DOHH2 (cell line): Measurements from ENCODE around the gene PNPO.
"Not testable (repeated sequence)": the region's sequence is repeated elsewhere in the genome, so short reads cannot be mapped to it uniquely, and the experiment has no call there.

Source experiments
- H3F3A ChIP-seq: fragments of 200-600 bp; sonication (generic), shearing (Covaris generic); 2 replicates; pipeline ENCODE4 v1.6.0; 2016; ENCODE audit warnings: antibody characterized with exemption, mild to moderate bottlenecking; ENCODE audit not compliant: control insufficient read depth, insufficient read depth
- H3K27ac ChIP-seq: fragments of 200-600 bp; sonication (generic); 2 replicates; pipeline ENCODE4 v1.5.1; 2014; ENCODE audit warnings: low read depth, mild to moderate bottlenecking, low read length, moderate library complexity
- H3K27me3 ChIP-seq: fragments of 200-600 bp; sonication (generic); 2 replicates; pipeline ENCODE4 v1.6.1; 2014; ENCODE audit warnings: mild to moderate bottlenecking, low read length, mixed read lengths; ENCODE audit not compliant: control insufficient read depth
- H3K36me3 ChIP-seq: fragments of 200-600 bp; sonication (generic); 2 replicates; pipeline ENCODE4 v1.6.1; 2014; ENCODE audit warnings: mild to moderate bottlenecking, low read length, moderate library complexity, mixed read lengths; ENCODE audit not compliant: control insufficient read depth
- H3K4me1 ChIP-seq: fragments of 200-600 bp; sonication (generic); 2 replicates; pipeline ENCODE4 v1.6.1; 2014; ENCODE audit warnings: mild to moderate bottlenecking, low read length, mixed read lengths; ENCODE audit not compliant: control insufficient read depth
- H3K4me2 ChIP-seq: fragments of 200-600 bp; sonication (generic); 2 replicates; pipeline ENCODE4 v1.6.0; 2014; ENCODE audit warnings: mild to moderate bottlenecking, low read length, moderate library complexity
- H3K4me3 ChIP-seq: fragments of 200-600 bp; sonication (generic); 2 replicates; pipeline ENCODE4 v1.5.1; 2014; ENCODE audit warnings: mild to moderate bottlenecking, low read length, mixed read lengths
- H3K79me2 ChIP-seq: fragments of 200-600 bp; sonication (generic); 2 replicates; pipeline ENCODE4 v1.6.1; 2014; ENCODE audit warnings: mild to moderate bottlenecking, low read length, mixed read lengths; ENCODE audit not compliant: control insufficient read depth
- H3K9me2 ChIP-seq: fragments of 200-600 bp; sonication (generic); replicated peaks from 2 replicates; pipeline ENCODE4 v1.6.1; 2014; ENCODE audit warnings: mild to moderate bottlenecking, low read length, mixed read lengths; ENCODE audit not compliant: control insufficient read depth
- H3K9me3 ChIP-seq: fragments of 200-600 bp; sonication (generic); 2 replicates; pipeline ENCODE4 v1.6.1; 2014; ENCODE audit warnings: antibody characterized with exemption, low read length, mixed read lengths; ENCODE audit not compliant: control insufficient read depth, insufficient read depth
- H4K20me1 ChIP-seq: fragments of 200-600 bp; sonication (generic); 2 replicates; pipeline ENCODE4 v1.6.0; 2014; ENCODE audit warnings: low read depth, mild to moderate bottlenecking, antibody characterized with exemption, low read length, moderate library complexity; ENCODE audit not compliant: control insufficient read depth, insufficient read depth
- CTCF ChIP-seq: fragments of 200-600 bp; sonication (generic); IDR thresholded peaks from one replicate; pipeline ENCODE4 v1.5.1; 2014; ENCODE audit warnings: antibody characterized with exemption, mild to moderate bottlenecking, low read depth, low read length; ENCODE audit not compliant: poor library complexity, severe bottlenecking
- EZH2phosphoT487 ChIP-seq: fragments of 200-600 bp; sonication (generic); IDR thresholded peaks from 2 replicates; pipeline ENCODE4 v1.6.1; 2017; ENCODE audit warnings: borderline replicate concordance, mild to moderate bottlenecking, antibody characterized with exemption, low read length, moderate library complexity, mixed read lengths

The PNPO gene

DNA sequence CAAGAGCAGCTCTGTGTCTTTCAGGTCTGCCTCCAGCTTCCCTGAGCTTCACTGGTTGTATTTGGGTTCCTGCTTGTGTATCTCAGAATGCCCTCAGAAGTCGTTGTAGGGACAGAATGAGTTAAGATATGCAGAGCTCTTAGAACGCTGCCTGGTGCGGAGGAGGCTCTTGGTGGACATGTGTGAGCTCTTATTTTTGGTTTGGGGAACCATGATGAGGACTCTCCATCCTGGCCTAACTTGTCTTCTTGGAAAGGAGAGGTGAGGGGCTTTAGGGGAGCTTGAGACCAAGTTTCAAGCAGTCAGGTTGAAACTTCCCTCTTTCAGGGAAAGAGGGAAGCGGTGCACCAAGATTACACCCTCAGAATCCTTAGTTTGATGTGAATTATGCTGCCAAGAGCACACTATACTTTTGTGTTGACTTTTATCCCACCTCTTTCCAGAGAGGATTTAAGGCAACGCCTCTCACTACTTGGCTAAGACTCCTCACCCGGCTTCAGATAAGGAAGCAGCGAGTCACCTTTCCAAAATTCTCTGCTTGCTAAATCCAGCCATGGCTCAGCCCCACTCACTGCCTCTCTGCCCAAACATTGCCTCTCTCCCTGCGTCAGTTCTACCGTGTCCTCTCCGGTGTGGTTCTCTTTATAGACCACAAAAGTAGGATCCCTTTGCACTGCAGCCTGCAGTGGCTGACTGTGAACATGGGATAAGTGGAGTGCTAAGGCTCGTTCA lies 42.3 kb downstream of the PNPO start:
- H4K20me1 ChIP-seq: 0 out of 2 replicates have a peak, but pooled peaks cover 1% of the 10 kb centered on the region
- H3K36me3 ChIP-seq: peaks cover 48% of the 10 kb centered on the region
- no peaks in the 10 kb centered on the region for H3K9me2 ChIP-seq
- TF ChIP-seq CTCF (no peak), EZH2phosphoT487 (no peak)
- H3K27ac ChIP-seq: no peak overlapping the region
- no peaks in the 10 kb centered on the region for H3K4me1 ChIP-seq
- no peak overlapping the region for H3K4me2 ChIP-seq
- no peaks in the 10 kb centered on the region for H3K79me2 ChIP-seq
- H3K27me3 ChIP-seq: no peaks in the 10 kb centered on the region
- H3F3A ChIP-seq: no peaks in the 10 kb centered on the region
- H3K9me3 ChIP-seq: no peaks in the 10 kb centered on the region
- H3K4me3 ChIP-seq: no peak overlapping the region

GRCh38 chr17:47986520-47986919 lies 45.1 kb downstream of the PNPO start:
- Histone ChIP-seq H3K9me3 (no peaks in the 10 kb centered on the region), H3K27ac (no peak overlapping the region), H3K4me1 (no peaks in the 10 kb centered on the region), H3K36me3 (peaks cover 19% of the 10 kb centered on the region), H3K79me2 (no peaks in the 10 kb centered on the region), H3K4me3 (no peak overlapping the region), H3K4me2 (no peak overlapping the region), H3F3A (no peaks in the 10 kb centered on the region), H3K27me3 (no peaks in the 10 kb centered on the region), H3K9me2 (no peaks in the 10 kb centered on the region), H4K20me1 (no peaks in the 10 kb centered on the region)
- TF ChIP-seq EZH2phosphoT487 (no peak), CTCF (no peak)

- no peaks in the 10 kb centered on the region for H3K9me2 ChIP-seq
- no peaks in the 10 kb centered on the region for H3K9me3 ChIP-seq
- H3K36me3 ChIP-seq: peaks cover 12% of the 10 kb centered on the region; the same call in 1 of the 2 replicates
- H3K4me1 ChIP-seq: no peaks in the 10 kb centered on the region
- H4K20me1 ChIP-seq: no peaks in the 10 kb centered on the region
- H3K79me2 ChIP-seq: no peaks in the 10 kb centered on the region
- no peak overlapping the region for H3K4me3 ChIP-seq
- H3F3A ChIP-seq: no peaks in the 10 kb centered on the region
- TF ChIP-seq CTCF: no peak
- TF ChIP-seq EZH2phosphoT487: no peak
- H3K27me3 ChIP-seq: no peaks in the 10 kb centered on the region
- H3K27ac ChIP-seq: no peak overlapping the region
- H3K4me2 ChIP-seq: no peak overlapping the region
Observed at GRCh38 chr17:47987240-47987835, 46.0 kb downstream of the PNPO start.

- H3K9me3 ChIP-seq, H3K36me3 ChIP-seq, H3F3A ChIP-seq, H3K4me2 ChIP-seq, H3K4me3 ChIP-seq, H3K27me3 ChIP-seq, H4K20me1 ChIP-seq, H3K79me2 ChIP-seq, H3K9me2 ChIP-seq, H3K27ac ChIP-seq, H3K4me1 ChIP-seq: not testable (repeated sequence)
Observed at GRCh38 chr17:47988445-47988844, 47.1 kb downstream of the PNPO start.
